HepG2 (cell line): ENCODE measurements around the gene OPA3. TPM values are rescaled to one million over a fixed set of nuclear protein-coding genes. Genes with fewer than 3 reads are reported as not detected.

Experiments used
- EP300 ChIP-seq, 3 experiments: sonication (generic) in 1 of 3; formaldehyde crosslinking in 1 of 3; IDR thresholded peaks; 2 replicates each; pipeline versions ENCODE4 v1.5.1 to v1.6.1; 2011 to 2020; ENCODE audit warnings: low read depth in 2 of 3, low read length in 2 of 3, borderline replicate concordance in 1 of 3, improper control_type of control experiment in 1 of 3, mild to moderate bottlenecking in 1 of 3, missing genetic modification reagents in 1 of 3, moderate library complexity in 1 of 3
- ETS1 ChIP-seq: sonication (generic); formaldehyde crosslinking; IDR thresholded peaks from 2 replicates; pipeline ENCODE4 v1.4.0; 2020; ENCODE audit warnings: missing genetic modification reagents
- HMGXB4 ChIP-seq, 2 experiments: sonication (generic) in 1 of 2; formaldehyde crosslinking in 1 of 2; IDR thresholded peaks; 2 replicates each; pipeline versions ENCODE4 v1.4.0 to v1.6.1; 2018 to 2020; ENCODE audit warnings: missing genetic modification reagents in 2 of 2, borderline replicate concordance in 1 of 2, low read depth in 1 of 2, mild to moderate bottlenecking in 1 of 2, missing biosample characterization in 1 of 2
- HNRNPLL ChIP-seq: fragments of 200-400 bp; formaldehyde crosslinking; IDR thresholded peaks from 2 replicates; pipeline ENCODE4 v1.6.1; 2017; ENCODE audit warnings: mild to moderate bottlenecking, low read depth, low read length; ENCODE audit not compliant: poor library complexity, severe bottlenecking
- KLF16 ChIP-seq, 2 experiments: sonication (generic) in 1 of 2; formaldehyde crosslinking in 1 of 2; IDR thresholded peaks; 2 replicates each; pipeline versions ENCODE4 v1.6.1 to v1.8.0; 2016 to 2023; ENCODE audit warnings: missing genetic modification reagents in 2 of 2, missing compliant biosample characterization in 1 of 2
- RBM22 ChIP-seq: fragments of 200-400 bp; formaldehyde crosslinking; optimal IDR thresholded peaks from 2 replicates; pipeline ENCODE3; 2017; ENCODE audit warnings: mild to moderate bottlenecking, low read length, moderate library complexity
- ZNF713 ChIP-seq: sonication (generic); formaldehyde crosslinking; IDR thresholded peaks from 2 replicates; pipeline ENCODE4 v1.4.0; 2020; ENCODE audit warnings: mild to moderate bottlenecking, missing genetic modification reagents
- ZNF766 ChIP-seq: sonication (generic); formaldehyde crosslinking; IDR thresholded peaks from 2 replicates; pipeline ENCODE4 v1.5.0; 2020; ENCODE audit warnings: missing genetic modification reagents, borderline replicate concordance
- polyA plus RNA-seq, 8 experiments: library from polyadenylated mRNA; depleted of rRNA in 3 of 8; stranded (reverse) in 7 of 8; unstranded in 1 of 8; fragments of >200 nt; fragmentation: Illumina TruSeq in 4 of 8; extraction: Trizol in 4 of 8; gene quantifications; 2 replicates each; pipeline versions ENCODE4 v1.2.1 to v1.2.3, GENCODE V29; 2011 to 2016; ENCODE audit warnings: low read depth in 4 of 8, missing spikeins in 1 of 8, mixed read lengths in 1 of 8; ENCODE audit not compliant: insufficient read depth in 1 of 8
- total RNA-seq, 5 experiments: library from RNA; depleted of rRNA; stranded (reverse); fragments of >200 nt; fragmentation: Illumina TruSeq; extraction: Trizol; gene quantifications; 2 replicates each; pipeline ENCODE4 v1.2.3, GENCODE V29; 2016; ENCODE audit warnings: low read depth in 1 of 5
- TF ChIP-seq, protein P1 (sequence below): sonication (generic); formaldehyde crosslinking; IDR thresholded peaks from 2 replicates; pipeline ENCODE4 v1.8.0; 2022; ENCODE audit warnings: mild to moderate bottlenecking, missing genetic modification reagents, moderate library complexity
- TF ChIP-seq, protein P2 (sequence below): sonication (generic); IDR thresholded peaks from 2 replicates; pipeline ENCODE4 v1.6.1; 2016; ENCODE audit warnings: low read depth, borderline replicate concordance
- TF ChIP-seq, protein P3 (sequence below): sonication (generic); formaldehyde crosslinking; IDR thresholded peaks from 2 replicates; pipeline ENCODE4 v1.5.0; 2020; ENCODE audit warnings: mild to moderate bottlenecking, missing genetic modification reagents
- TF ChIP-seq, protein P4 (sequence below): IDR thresholded peaks from 2 replicates; pipeline ENCODE4 v1.6.1; 2016; ENCODE audit warnings: low read depth, missing genetic modification reagents, missing compliant biosample characterization

OPA3 gene
- total and polyA plus RNA-seq, 2 of the 13 experiments (the other 11 are each of a cell fraction or from before 2014, with no cell fraction given) = 8.3 to 17.7 TPM

DNA sequence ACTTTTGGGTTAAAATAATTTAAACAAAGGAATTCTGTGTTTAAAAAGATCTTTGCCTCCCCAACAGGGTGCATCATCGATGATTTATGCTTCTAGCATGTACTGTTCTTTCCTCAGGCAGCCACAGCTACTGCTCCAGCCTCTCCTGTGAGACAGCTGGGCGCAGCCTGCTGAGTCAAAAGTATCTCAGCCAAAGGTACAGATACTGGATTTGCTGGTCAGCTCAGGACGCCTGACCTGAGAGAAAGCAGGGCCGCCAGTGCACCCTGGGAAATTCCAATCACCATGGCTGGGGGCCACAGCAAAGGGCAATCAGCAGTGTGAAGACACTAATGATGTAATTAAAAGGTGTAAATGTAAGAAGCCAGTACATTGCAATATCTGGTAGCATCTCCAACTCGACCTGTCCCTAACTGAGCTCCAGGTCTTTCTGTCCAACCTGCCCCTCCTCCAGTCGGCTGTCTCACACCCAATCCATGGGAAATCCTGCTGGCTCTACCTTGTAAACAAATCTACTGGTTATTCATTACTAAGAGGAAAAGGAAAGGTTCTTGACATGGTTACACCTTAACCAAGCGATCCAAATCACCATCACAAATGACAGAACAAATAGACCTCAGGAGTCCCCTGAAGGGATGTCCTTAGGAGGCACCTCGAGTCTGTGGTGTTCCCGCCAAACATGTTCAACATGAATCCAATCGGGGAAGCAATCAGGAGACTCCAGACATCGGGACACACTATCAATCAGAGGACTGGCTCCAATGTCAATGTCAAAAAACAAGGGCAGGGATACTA lies 7.3 kb downstream of the OPA3 start (continued):
- TF ChIP-seq, protein P1, sequence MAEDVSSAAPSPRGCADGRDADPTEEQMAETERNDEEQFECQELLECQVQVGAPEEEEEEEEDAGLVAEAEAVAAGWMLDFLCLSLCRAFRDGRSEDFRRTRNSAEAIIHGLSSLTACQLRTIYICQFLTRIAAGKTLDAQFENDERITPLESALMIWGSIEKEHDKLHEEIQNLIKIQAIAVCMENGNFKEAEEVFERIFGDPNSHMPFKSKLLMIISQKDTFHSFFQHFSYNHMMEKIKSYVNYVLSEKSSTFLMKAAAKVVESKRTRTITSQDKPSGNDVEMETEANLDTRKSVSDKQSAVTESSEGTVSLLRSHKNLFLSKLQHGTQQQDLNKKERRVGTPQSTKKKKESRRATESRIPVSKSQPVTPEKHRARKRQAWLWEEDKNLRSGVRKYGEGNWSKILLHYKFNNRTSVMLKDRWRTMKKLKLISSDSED (CRISPR knock-in tag) = no peak
- TF ChIP-seq ZNF713 (no peak), ZNF766 (CRISPR knock-in tag) (no peak), ETS1 (CRISPR knock-in tag) (no peak), RBM22 (no peak), KLF16 (CRISPR knock-in tag; IDR thresholded peaks at IDR 0.05) (peak in 1 of 2 experiments; percentile 25; a peak in 1 of 4 replicates), HMGXB4 (CRISPR knock-in tag; IDR thresholded peaks at IDR 0.05; ENCODE audit: borderline replicate concordance in 1 of 2, low read depth in 1 of 2) (0 out of 4 replicates have a peak, but pooled peaks of 1 of the 2 experiments have one; percentile 16), EP300 (IDR thresholded peaks at IDR 0.05; ENCODE audit: low read depth in 2 of 2, low read length in 2 of 2) (no peak; a peak in 1 of 4 replicates), EP300 (CRISPR knock-in tag; IDR thresholded peaks at IDR 0.05; ENCODE audit: borderline replicate concordance) (no peak), HNRNPLL (no peak)
- TF ChIP-seq, protein P2, sequence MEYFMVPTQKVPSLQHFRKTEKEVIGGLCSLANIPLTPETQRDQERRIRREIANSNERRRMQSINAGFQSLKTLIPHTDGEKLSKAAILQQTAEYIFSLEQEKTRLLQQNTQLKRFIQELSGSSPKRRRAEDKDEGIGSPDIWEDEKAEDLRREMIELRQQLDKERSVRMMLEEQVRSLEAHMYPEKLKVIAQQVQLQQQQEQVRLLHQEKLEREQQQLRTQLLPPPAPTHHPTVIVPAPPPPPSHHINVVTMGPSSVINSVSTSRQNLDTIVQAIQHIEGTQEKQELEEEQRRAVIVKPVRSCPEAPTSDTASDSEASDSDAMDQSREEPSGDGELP = peak; percentile 72; the same call in 1 of the 2 replicates
- TF ChIP-seq, protein P3, sequence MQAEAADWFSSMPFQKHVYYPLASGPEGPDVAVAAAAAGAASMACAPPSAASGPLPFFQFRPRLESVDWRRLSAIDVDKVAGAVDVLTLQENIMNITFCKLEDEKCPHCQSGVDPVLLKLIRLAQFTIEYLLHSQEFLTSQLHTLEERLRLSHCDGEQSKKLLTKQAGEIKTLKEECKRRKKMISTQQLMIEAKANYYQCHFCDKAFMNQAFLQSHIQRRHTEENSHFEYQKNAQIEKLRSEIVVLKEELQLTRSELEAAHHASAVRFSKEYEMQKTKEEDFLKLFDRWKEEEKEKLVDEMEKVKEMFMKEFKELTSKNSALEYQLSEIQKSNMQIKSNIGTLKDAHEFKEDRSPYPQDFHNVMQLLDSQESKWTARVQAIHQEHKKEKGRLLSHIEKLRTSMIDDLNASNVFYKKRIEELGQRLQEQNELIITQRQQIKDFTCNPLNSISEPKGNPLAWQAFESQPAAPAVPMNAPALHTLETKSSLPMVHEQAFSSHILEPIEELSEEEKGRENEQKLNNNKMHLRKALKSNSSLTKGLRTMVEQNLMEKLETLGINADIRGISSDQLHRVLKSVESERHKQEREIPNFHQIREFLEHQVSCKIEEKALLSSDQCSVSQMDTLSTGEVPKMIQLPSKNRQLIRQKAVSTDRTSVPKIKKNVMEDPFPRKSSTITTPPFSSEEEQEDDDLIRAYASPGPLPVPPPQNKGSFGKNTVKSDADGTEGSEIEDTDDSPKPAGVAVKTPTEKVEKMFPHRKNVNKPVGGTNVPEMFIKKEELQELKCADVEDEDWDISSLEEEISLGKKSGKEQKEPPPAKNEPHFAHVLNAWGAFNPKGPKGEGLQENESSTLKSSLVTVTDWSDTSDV (CRISPR knock-in tag) = 0 out of 2 replicates have a peak, but pooled peaks have one; percentile 27
- TF ChIP-seq, protein P4, sequence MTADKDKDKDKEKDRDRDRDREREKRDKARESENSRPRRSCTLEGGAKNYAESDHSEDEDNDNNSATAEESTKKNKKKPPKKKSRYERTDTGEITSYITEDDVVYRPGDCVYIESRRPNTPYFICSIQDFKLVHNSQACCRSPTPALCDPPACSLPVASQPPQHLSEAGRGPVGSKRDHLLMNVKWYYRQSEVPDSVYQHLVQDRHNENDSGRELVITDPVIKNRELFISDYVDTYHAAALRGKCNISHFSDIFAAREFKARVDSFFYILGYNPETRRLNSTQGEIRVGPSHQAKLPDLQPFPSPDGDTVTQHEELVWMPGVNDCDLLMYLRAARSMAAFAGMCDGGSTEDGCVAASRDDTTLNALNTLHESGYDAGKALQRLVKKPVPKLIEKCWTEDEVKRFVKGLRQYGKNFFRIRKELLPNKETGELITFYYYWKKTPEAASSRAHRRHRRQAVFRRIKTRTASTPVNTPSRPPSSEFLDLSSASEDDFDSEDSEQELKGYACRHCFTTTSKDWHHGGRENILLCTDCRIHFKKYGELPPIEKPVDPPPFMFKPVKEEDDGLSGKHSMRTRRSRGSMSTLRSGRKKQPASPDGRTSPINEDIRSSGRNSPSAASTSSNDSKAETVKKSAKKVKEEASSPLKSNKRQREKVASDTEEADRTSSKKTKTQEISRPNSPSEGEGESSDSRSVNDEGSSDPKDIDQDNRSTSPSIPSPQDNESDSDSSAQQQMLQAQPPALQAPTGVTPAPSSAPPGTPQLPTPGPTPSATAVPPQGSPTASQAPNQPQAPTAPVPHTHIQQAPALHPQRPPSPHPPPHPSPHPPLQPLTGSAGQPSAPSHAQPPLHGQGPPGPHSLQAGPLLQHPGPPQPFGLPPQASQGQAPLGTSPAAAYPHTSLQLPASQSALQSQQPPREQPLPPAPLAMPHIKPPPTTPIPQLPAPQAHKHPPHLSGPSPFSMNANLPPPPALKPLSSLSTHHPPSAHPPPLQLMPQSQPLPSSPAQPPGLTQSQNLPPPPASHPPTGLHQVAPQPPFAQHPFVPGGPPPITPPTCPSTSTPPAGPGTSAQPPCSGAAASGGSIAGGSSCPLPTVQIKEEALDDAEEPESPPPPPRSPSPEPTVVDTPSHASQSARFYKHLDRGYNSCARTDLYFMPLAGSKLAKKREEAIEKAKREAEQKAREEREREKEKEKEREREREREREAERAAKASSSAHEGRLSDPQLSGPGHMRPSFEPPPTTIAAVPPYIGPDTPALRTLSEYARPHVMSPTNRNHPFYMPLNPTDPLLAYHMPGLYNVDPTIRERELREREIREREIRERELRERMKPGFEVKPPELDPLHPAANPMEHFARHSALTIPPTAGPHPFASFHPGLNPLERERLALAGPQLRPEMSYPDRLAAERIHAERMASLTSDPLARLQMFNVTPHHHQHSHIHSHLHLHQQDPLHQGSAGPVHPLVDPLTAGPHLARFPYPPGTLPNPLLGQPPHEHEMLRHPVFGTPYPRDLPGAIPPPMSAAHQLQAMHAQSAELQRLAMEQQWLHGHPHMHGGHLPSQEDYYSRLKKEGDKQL = no peak
